K562 (cell line): ENCODE results near the gene EME1. TPM values are rescaled to one million over a fixed set of nuclear protein-coding genes. Genes with fewer than 3 reads are reported as not detected.

Experiments used
- ARID3B ChIP-seq: fragments of 250-450 bp; sonication (Bioruptor Pico); IDR thresholded peaks from 2 replicates; pipeline ENCODE4 v1.4.0; 2020; ENCODE audit warnings: borderline replicate concordance
- BACH1 ChIP-seq: fragments of 200-800 bp; sonication (Bioruptor generic); IDR thresholded peaks from 2 replicates; pipeline ENCODE4 v1.6.1; 2016; ENCODE audit warnings: missing genetic modification characterization, missing compliant biosample characterization
- CBX8 ChIP-seq: fragments of 200-600 bp; sonication (generic); IDR thresholded peaks from 2 replicates; pipeline ENCODE4 v1.6.1; 2012; ENCODE audit warnings: borderline replicate concordance, mixed run types, low read depth, mild to moderate bottlenecking, moderate library complexity, mixed read lengths, low read length, control low read depth, inconsistent platforms; ENCODE audit not compliant: poor library complexity, severe bottlenecking; ENCODE audit errors: extremely low read depth
- DIDO1 ChIP-seq: fragments of 450-650 bp; IDR thresholded peaks from 2 replicates; pipeline ENCODE4 v1.6.1; 2016; ENCODE audit warnings: low read depth, missing biosample characterization, missing genetic modification characterization
- GTF2F1 ChIP-seq: IDR thresholded peaks from 2 replicates; pipeline ENCODE4 v1.6.1; 2011; ENCODE audit warnings: low read depth, low read length, improper control_type of control experiment
- HNRNPUL1 ChIP-seq: fragments of 200-400 bp; formaldehyde crosslinking; IDR thresholded peaks from 2 replicates; pipeline ENCODE4 v1.6.1; 2017; ENCODE audit warnings: low read length
- MCM5 ChIP-seq: fragments of 450-650 bp; IDR thresholded peaks from 2 replicates; pipeline ENCODE4 v1.6.1; 2016; ENCODE audit warnings: low read depth
- NFATC3 ChIP-seq: fragments of 450-650 bp; IDR thresholded peaks from 2 replicates; pipeline ENCODE4 v1.6.1; 2017; ENCODE audit warnings: mild to moderate bottlenecking
- NFYB ChIP-seq: IDR thresholded peaks from 2 replicates; pipeline ENCODE4 v1.6.1; 2011; ENCODE audit warnings: mild to moderate bottlenecking, moderate library complexity; ENCODE audit not compliant: insufficient read length; ENCODE audit errors: extremely low read depth
- POLR2B ChIP-seq: fragments of 450-650 bp; IDR thresholded peaks from 2 replicates; pipeline ENCODE4 v1.6.1; 2018; ENCODE audit warnings: low read depth; ENCODE audit not compliant: partially characterized antibody
- POLR3G ChIP-seq: IDR thresholded peaks from 2 replicates; pipeline ENCODE4 v1.6.1; 2011; ENCODE audit not compliant: insufficient read length, insufficient replicate concordance; ENCODE audit errors: extremely low read depth
- SIN3A ChIP-seq, 2 experiments: fragments of 150-350 bp in 1 of 2; IDR thresholded peaks; 2 replicates each; pipeline ENCODE4 v1.6.1; 2011 to 2016; ENCODE audit warnings: borderline replicate concordance in 2 of 2, low read depth in 2 of 2, low read length in 2 of 2, mild to moderate bottlenecking in 2 of 2, moderate library complexity in 2 of 2; ENCODE audit not compliant: control insufficient read depth in 1 of 2
- SRSF7 ChIP-seq: fragments of 200-400 bp; formaldehyde crosslinking; optimal IDR thresholded peaks from 2 replicates; pipeline ENCODE3; 2017; ENCODE audit warnings: mild to moderate bottlenecking, low read depth, low read length
- TCF7L2 ChIP-seq: fragments of 150-350 bp; IDR thresholded peaks from 2 replicates; pipeline ENCODE4 v1.6.1; 2016; ENCODE audit warnings: low read depth, mild to moderate bottlenecking, low read length, moderate library complexity
- TSHZ1 ChIP-seq: fragments of 250-450 bp; sonication (Bioruptor Pico); IDR thresholded peaks from 2 replicates; pipeline ENCODE4 v1.4.0; 2020; ENCODE audit warnings: mild to moderate bottlenecking, moderate library complexity
- ZNF12 ChIP-seq: sonication (generic); formaldehyde crosslinking; IDR thresholded peaks from 2 replicates; pipeline ENCODE4 v1.4.0; 2020; ENCODE audit warnings: mild to moderate bottlenecking, missing genetic modification reagents
- ZSCAN32 ChIP-seq: fragments of 450-650 bp; formaldehyde crosslinking; IDR thresholded peaks from 2 replicates; pipeline ENCODE4 v1.4.0; 2020; ENCODE audit warnings: mild to moderate bottlenecking, moderate library complexity
- polyA plus RNA-seq, 8 experiments: library from polyadenylated mRNA; depleted of rRNA in 4 of 8; stranded (reverse) in 5 of 8; unstranded in 3 of 8; fragments of >200 nt; fragmentation: Nextera tagmentation in 2 of 8; fragmentation: Illumina TruSeq in 1 of 8; extraction: Ambion mirVana in 2 of 8; extraction: Trizol in 1 of 8; gene quantifications; 2 replicates each; pipeline versions ENCODE4 v1.2.1 to v1.2.3, GENCODE V29; 2011 to 2014; ENCODE audit warnings: inconsistent platforms in 1 of 8, missing spikeins in 1 of 8
- total RNA-seq, 7 experiments: library from RNA; depleted of rRNA in 6 of 7; stranded (reverse); fragments of >200 nt in 6 of 7; fragmentation: Illumina TruSeq in 2 of 7; extraction: Trizol in 2 of 7; gene quantifications; 2 replicates each; pipeline versions ENCODE4 v1.2.1 to v1.2.3, GENCODE V29; 2011 to 2021; ENCODE audit warnings: low replicate concordance in 1 of 7
- TF ChIP-seq, protein P1 (sequence below): sonication (generic); formaldehyde crosslinking; IDR thresholded peaks from 2 replicates; pipeline ENCODE4 v1.8.1; 2023; ENCODE audit warnings: mild to moderate bottlenecking, missing genetic modification reagents, moderate library complexity
- TF ChIP-seq, protein P2 (sequence below): fragments of 250-450 bp; sonication (Bioruptor Pico); IDR thresholded peaks from 2 replicates; pipeline ENCODE4 v1.8.0; 2022; ENCODE audit warnings: moderate library complexity, mild to moderate bottlenecking, inconsistent platforms

Gene EME1
- total and polyA plus RNA-seq, 9 of the 15 experiments (the other 6 are each of a cell fraction or from before 2014, with no cell fraction given): 14.6 to 44.1 (median 24.0) TPM

DNA sequence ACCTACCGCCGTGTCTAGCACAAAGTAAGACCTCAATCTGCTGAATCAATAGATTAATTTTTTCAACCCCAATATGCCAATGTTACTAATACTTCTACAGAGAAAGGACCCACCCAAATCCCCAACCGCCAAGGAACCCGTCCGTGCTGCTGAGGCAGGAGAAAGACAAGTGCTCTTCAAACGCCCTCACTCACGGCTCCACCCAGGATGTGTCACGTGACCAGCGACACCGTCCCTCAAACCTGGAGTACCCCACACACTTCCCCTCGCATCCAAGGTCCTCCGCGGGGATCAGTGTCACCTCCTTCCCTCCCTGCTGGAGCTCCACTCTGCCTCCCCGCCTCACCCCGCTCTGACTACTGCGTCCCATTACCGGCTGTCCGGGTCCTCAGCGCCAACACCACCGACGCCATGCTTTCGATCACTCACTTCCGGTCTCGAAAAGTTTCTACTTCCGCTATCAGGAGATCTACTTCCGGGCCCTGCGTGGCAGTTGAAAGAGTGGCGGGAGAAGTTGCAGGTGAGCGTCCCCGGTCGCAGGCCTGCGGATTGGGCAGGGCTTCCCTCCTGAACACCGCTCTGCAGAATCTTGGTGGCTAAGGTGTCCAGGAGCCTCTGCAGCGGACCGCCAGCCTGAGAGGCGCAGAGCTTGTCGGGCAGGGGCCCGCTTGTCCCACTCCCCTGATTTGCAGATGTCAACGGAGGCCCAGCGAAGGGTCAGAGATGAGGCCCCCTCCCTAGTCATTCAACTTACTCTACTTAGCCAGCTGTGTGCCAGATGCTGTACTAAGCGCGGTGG, at the start of gene EME1, which contains the start of gene MRPL27 (continued):
- no peak for TF ChIP-seq ZSCAN32
- TF ChIP-seq, protein P1, sequence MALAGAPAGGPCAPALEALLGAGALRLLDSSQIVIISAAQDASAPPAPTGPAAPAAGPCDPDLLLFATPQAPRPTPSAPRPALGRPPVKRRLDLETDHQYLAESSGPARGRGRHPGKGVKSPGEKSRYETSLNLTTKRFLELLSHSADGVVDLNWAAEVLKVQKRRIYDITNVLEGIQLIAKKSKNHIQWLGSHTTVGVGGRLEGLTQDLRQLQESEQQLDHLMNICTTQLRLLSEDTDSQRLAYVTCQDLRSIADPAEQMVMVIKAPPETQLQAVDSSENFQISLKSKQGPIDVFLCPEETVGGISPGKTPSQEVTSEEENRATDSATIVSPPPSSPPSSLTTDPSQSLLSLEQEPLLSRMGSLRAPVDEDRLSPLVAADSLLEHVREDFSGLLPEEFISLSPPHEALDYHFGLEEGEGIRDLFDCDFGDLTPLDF: peak; percentile 56; the same call in 1 of the 2 replicates
- TF ChIP-seq TCF7L2: 0 out of 2 replicates have a peak, but pooled peaks have one; percentile 16
- no peak for TF ChIP-seq POLR3G
- 0 out of 2 replicates have a peak, but pooled peaks have one; percentile 19 for TF ChIP-seq TSHZ1 (CRISPR knock-in tag)
- TF ChIP-seq NFYB: peak; percentile 9
- TF ChIP-seq NFATC3: no peak
- peak; percentile 97 for TF ChIP-seq POLR2B
- no peak for TF ChIP-seq CBX8
- TF ChIP-seq SIN3A (IDR thresholded peaks at IDR 0.05; ENCODE audit: borderline replicate concordance in 2 of 2, control insufficient read depth in 1 of 2, low read depth in 2 of 2, low read length in 2 of 2): peak in 1 of 2 experiments; percentile 90; a peak in 2 of 4 replicates
- TF ChIP-seq, protein P2, sequence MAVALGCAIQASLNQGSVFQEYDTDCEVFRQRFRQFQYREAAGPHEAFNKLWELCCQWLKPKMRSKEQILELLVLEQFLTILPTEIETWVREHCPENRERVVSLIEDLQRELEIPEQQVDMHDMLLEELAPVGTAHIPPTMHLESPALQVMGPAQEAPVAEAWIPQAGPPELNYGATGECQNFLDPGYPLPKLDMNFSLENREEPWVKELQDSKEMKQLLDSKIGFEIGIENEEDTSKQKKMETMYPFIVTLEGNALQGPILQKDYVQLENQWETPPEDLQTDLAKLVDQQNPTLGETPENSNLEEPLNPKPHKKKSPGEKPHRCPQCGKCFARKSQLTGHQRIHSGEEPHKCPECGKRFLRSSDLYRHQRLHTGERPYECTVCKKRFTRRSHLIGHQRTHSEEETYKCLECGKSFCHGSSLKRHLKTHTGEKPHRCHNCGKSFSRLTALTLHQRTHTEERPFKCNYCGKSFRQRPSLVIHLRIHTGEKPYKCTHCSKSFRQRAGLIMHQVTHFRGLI (CRISPR knock-in tag): 0 out of 2 replicates have a peak, but pooled peaks have one; percentile 9
- no peak for TF ChIP-seq SRSF7
- no peak; the same call in 1 of the 2 replicates for TF ChIP-seq ZNF12
- TF ChIP-seq BACH1 (tag): no peak
- TF ChIP-seq ARID3B (CRISPR knock-in tag): peak; percentile 76; the same call in 1 of the 2 replicates
- no peak for TF ChIP-seq MCM5
- peak; percentile 96 for TF ChIP-seq DIDO1 (tag)
- 0 out of 2 replicates have a peak, but pooled peaks have one; percentile 25 for TF ChIP-seq GTF2F1
- TF ChIP-seq HNRNPUL1: no peak
